HG03575 (cell line): ENCODE measurements around the gene HAO2.
"Not testable (repeated sequence)": the region's sequence is repeated elsewhere in the genome, so short reads cannot be mapped to it uniquely, and the experiment has no call there.

Source experiments
- ATAC-seq: cut with Tn5 transposase; IDR thresholded peaks from one replicate; pipeline ENCODE4 v1.9.1; 2021; ENCODE audit not compliant: unreplicated experiment, insufficient number of reproducible peaks, low FRiP score; ENCODE audit errors: extremely low read depth

HAO2 gene

DNA sequence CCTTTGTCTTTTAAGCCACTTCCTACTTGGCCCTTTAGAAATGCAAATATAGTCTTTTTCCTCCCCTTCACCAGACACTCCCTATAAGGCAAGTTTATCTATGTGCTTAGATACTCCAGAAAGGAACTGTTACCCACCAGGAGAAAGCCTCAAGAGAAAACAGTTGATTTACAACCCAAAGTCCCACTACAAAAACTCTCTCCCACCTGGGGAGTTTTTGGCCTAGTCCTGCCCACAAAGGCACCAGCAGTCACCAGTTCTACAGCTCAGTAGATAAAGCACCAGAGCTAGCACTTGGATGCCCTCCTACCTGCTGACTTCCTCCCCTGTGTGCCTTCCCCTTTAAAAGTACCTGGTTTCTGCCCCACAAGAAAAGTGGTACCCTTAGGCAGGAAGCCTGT lies 27.7 kb upstream of the HAO2 start:
- ATAC-seq: no peak

DNA sequence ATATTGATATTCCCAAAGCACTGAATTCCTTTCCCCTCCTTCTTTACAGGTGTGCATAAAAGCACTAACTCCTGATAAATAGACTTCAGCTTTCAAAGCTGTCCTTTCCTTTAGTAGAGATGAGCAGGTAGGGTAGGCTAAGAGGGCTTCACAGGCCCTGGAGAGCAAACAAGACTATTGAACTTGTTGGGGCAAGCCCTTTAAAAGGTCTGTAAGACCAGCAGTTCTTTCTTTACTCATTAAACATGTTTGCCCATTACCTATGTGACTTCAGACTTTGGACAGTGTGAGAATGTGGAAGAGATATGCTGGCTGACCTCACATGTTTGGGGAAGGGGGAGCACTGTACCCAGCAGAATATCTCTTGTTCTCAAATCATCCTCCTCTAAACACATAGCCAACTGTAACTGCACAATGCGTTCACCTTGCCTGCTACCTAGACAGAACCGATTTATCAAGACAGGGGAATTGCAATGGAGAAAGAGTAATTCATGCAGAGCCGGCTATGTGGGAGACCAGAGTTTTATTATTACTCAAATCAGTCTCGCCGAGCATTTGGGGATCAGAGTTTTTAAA lies 27.1 kb upstream of the HAO2 start:
- no peak for ATAC-seq

DNA sequence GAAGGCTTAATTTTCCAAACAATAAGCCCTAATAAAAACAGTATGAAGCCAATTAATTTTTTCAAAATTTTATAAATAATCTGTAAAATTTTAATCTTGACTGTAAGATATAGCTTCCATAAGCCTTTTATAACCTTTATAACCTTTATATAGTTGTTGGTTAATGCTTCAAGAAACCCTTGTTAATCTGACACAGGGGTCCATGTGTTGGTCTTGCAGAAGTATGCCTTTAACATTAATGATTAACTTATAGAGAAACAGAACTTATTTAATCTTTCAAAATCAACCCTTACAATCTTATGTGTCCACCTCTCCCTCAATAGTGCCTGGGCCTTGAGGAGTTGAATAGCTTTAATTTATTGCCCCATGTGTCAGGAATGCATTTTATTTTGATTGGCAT lies 23.2 kb upstream of the HAO2 start:
- ATAC-seq: no peak

DNA sequence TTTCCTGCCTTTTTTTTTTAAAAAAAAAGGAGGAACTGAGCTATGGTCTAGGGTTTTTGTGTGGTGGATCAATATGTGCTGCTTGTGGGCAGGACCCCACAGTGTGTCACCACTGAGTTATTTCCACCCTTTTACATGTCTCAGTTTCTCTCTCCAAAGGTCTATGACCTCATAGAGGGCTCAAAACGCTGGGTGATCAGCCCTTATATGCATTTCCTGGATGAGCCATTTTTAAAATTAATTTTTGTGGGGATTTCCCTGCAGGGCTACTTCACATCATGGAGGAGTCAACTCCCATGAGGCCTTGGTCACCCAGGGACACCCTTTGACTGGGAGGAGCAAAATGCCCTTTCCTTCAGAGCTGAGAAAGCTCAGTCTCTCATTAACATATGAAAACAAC lies 20.7 kb upstream of the HAO2 start:
- no peak for ATAC-seq

DNA sequence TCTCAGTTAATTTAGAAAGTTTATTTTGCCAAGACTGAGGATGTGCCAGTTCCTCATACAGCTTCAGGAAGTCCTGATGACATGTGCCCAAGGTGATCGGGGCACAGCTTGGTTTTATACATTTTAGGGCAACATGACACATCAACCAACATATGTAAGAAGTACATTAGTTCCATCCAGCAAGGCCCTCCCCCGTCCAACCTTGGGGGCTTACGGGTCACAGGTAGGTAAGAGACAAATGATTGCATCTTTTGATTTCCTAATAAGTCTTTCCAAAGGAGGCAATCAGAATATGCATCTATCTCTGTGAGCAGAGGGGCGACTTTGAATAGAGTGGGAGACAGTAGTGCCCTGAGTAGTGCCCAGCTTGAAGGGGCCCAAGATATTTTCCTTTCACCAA lies 19.6 kb upstream of the HAO2 start:
- no peak for ATAC-seq

DNA sequence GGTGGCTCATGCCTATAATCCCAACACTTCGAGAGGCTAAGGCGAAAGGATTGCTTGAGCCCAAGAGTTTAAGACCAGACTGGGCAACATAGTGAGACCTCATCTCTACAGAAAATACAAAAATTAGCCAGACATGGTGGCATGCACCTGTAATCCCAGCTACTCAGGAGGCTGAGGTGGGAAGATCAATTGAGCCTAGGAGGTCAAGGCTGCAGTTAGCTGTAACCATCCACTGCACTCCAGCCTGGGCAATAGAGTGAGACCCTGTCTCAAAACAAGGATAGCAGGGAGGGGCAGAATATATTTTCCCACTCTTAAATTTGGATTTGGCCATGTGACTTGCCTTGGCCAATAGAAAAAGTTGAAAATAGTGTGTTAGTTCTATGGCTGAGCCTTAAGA lies 17.7 kb upstream of the HAO2 start:
- ATAC-seq: not testable (repeated sequence)

DNA sequence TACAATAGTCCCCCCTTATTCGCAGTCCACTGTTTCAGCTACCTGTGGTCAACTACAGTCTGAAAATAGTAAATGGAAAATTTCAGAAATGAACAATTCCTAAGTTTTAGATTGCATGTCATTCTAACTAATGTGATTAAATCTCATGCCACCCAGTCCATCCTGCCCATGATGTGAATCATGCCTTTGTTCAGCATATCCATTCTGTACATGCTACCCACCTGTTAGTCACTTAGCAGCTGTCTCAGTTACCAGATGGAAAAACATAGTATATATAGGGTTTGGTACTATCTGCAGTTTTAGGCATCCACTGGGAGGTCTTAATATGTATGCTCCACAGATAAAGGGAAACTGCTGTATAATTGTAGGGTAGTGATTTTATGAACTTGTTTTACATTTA lies 16.6 kb upstream of the HAO2 start:
- ATAC-seq: no peak

DNA sequence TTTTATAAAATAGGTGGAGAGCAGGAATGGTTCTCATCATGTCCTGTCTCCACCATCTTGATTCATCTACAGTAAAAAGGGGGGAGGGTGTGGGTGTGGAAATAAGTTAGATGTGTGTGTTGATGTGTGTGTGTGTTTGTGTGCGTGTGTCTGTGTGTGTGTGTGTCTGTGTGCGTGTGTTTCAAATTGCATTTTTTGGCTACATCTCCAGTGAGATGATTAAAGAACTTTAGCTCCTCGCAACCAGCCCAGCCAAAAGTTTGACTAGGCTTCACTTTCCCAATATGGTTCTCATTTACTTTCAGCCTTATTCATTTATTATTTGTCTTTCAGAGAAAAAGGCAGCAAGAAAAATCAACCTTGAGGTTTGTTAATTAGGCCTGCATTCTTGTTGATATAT lies 14.7 kb upstream of the HAO2 start:
- ATAC-seq: no peak

DNA sequence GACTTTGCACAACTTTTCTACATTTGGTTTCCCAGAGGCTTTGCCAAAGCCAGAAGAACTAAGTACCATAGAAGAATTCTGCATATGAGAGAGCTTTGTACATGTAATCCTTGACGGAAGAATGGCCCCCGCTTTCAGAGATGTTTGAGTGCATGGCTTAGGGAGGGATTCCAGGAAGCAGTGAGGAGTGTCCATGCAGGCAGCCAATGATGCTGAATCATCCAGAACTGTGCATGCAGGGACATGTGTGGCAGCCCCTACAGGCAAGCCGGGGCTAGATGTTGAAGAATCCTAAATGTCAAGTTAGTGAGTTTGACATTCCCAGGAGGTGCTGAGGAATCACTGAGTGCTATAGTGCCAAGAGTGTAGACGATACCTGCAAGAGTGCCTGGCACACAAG lies 9.9 kb upstream of the HAO2 start:
- no peak for ATAC-seq

DNA sequence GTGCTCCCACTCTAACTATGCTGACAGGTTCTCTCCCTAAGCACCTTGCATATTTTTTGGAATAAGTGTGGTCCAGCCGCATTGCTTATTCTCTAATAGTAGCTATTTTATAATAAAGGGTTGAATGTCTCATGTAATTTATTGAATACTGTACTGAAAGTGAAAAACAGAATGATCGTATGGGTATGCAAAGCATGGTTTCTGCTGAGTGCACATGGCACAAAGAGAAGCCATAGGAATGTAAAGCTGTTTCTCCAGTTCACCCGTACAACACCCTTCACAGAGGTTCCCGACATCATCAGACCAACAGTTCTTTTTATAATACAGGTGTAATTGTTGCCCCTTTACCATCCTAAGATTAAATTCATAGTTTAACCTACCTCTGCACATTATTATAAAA lies 8.9 kb upstream of the HAO2 start:
- no peak for ATAC-seq

DNA sequence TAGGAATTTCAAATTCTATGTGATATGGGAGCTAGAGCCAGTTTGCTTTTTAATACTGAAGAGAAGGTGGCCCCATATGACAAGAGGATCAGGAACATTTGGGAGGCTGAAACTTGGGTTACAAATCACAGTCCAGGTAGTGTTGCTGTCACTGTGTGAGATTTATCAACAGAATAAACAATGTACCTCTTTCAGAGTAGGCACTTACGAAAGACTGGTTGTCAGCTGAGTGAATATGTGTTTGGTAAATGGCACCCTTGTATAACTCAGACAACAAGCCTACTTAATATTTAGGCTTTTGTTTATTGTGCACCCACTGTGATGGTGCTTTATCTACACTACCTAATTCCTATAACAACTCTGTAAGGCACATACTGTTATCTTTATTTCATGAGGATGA lies 7.4 kb upstream of the HAO2 start:
- ATAC-seq: no peak

DNA sequence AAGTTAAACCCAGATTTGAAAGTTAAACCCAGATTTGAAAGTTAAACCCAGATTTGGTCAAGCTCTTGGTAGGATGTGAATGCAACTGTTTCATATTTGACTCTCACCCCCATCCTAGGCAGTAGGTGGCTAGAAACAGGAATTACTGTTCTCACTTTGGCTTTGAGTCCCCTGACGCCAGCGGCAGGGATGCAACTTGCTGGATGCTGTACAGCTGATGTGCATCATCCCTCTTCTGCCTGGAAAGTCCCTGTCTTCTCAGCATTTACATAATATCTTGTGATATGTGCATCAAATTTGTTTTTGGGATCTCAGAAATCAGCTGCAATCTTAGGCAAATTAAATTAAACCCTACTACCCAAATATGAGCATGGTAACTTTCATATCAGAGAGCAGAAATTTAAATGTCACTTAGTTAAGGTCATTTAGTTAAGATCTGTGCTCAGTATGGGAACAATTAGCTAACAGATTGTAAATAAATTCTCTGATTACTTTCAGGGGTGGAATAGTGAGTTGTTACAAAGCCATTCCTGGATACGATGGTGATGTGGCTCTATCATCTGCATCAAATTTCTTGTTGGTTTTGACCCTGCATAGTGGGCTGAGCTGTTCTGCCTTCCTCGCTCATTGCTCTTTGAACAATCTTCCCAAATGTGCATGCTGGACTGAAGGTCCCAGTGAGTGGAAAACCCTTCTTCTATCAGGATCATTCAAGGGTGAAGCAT lies 6.8 kb upstream of the HAO2 start:
- ATAC-seq: no peak

DNA sequence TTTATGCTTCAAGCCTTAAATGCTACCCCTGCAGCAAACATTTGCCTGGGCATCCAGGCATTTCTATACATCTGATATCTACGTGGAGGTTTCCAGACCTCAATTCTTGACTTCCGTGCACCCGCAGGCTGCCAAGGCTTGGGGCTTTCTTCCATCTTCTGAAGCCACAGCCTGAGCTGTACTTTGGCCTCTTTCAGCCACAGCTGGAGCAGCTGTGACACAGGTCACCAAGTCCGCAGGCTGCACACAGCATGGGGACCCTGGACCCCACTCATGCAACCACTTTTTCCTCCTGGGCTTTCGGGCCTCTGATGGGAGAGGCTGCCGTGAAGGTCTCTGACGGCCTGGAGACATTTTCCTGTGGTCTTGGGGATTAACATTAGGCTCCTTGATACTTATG lies 5.4 kb upstream of the HAO2 start:
- ATAC-seq: no peak

DNA sequence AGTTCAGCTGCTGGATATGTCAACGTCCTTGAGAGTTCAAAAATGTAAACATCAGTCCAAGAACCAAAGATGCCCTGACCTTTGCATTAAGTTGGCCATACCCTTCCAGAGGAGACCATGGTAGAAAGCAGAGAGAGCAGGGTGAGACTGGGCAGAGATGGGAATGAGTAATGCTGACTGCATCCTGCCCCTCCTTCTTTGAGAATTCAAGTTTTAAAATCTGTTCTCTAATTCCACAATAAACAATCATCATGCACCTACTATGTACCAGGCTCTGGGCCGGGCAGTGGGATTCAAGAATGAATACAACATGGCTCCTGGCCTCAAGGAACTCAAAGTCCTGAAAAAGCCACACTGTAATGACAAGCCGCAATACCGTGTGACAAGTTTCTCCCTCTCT lies 3.9 kb upstream of the HAO2 start:
- no peak for ATAC-seq

DNA sequence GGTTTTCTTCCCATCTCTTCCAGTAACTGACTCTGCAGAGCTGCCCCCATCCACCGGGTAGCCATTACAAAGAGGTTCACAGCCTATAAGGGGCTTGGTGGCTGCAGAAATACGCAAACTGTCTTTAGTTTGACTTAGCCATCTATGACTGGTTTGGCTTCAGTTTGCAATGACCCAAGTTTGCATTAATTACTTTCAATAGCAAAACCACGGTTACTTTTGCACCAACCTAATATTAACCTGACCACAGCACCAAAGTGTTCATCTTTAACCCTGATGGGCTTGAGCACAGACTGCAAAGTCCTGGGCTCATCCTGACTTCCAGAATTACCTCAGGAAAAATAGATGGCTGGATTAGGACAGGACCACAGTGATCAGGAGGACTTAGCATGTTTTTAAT lies 2.2 kb upstream of the HAO2 start:
- ATAC-seq: no peak

DNA sequence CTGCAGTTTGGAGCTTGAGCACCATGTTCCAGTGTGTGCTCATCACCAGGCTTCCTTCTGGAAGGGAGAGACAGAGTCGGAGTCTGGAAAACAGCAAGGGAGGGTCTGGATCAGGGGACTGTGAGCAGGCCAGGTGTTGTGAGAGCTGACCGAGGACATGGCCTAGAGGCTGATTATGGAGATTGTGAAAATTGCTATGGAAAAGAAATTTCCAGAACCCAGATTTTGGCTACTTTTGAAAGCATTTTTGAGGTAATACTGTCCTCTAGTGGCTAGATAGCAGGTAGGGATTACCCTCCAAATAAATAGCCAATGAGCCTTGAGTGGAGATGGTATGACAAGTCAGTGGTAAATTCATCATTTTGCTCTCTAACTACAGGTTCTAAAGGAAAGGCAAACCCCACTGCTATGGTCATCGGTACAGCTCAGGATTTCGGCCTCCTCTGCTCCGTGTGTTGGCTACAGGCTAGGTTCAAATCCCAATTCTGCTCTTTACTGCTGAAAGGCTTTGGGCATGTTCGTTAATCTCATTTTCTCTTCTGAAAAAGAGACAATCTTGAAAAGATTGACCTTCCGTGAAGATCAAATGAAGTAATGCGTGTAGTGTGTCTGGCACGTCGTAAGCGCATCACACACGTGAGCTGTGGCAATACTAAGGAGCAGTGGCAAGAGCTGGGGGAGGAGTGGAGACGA lies 1.0 kb upstream of the HAO2 start:
- no peak for ATAC-seq

DNA sequence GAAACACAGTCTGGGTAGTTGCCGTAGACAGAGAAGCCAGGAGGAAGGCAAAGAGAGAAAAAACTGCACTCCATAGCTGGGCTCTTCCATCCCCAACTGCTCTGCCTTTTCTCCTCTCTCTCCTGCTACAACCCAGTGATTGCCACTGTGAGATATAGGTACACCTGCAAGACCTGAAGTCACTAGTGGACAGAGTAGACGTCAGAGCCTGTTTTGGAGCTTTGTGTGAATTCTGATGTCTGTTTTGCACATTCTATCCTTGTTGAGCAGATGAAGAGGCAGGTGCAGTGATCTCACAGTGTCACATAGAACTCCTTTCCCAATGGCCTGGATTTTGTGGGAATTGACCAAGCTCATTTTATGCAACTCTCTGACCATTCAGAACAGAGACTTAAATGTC lies 2.2 kb downstream of the HAO2 start:
- no peak for ATAC-seq

DNA sequence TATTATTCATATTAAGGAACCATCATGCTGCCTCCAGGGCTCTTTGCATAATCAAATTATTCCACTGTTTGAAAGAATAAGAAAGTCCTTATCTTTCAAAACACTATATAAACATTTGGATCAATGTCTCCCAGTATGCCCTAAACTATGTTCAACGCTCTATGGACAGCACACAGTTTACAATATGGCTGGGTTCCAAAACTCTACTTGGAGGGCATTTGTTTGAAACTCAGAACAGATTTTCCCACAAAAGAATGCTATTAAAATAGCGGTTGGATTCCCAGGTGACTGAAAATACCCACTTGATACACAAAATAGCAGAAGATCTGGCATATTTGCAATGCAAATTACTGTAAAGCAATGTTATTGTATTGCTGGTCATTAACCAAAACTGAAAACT lies 3.2 kb downstream of the HAO2 start:
- no peak for ATAC-seq

DNA sequence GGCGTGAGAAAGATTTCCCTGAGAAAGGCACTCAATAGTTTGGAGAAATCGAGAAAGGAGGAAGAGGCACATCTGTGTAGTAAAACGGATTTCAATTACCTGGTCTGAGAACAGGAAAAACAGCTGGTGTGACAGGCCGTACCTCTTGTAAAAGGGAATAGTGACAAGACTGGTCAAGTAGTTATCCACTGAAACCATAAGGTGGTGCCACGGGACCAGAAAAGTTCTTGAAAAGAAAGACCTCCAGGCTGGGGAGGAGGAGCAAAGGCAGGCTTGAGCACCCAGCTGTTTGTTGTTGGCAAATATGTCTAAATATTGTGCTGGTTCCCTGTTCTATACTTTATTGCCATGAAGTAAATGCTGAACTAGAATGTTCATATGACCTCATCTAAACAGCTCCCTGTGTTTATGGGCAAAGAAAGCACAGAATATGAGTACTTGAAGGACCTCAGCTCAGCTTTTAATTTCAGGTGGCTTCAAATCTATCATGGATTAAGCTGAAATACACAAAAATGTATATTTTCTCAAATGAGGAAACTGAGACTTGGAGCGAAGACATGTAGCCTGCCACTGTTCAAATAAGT lies 4.0 kb downstream of the HAO2 start:
- peak; percentile 41 for ATAC-seq

DNA sequence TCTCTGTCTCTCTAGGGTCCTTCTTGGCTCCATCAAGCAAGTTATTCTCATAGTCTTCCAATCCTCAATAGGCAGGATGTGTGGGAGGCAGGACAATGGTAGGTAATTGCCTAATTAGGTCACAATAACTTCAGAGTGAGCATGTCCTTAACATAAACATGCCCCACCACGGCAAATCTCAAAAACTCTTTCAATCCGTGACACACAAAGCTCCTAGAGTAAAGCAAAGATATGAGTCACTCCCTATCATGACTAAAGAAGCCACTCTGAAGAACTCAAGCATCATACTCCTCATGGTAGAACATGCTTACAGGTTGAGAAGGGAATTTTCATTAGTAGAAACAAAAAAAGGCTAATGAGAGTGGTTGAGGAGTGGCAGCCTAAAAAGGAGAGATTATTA lies 4.9 kb downstream of the HAO2 start:
- ATAC-seq: no peak
